A673 (cell line): Measurements from ENCODE around the gene CRISPLD2. TPM values are rescaled to one million over a fixed set of nuclear protein-coding genes. Genes with fewer than 3 reads are reported as not detected.

Experiments used
- BruUV-seq: library from RNA; stranded (reverse); fragments of 400-500 nt; replicated peaks from 2 replicates; lab custom pipeline; 2021; lab: Mats Ljungman, UMichigan
- CTCF ChIA-PET: fragments of 300-600 bp; sonication (Branson Sonifier 250); formaldehyde crosslinking; loops from one replicate; lab custom pipeline; 2022; ENCODE audit warnings: antibody characterized with exemption; lab: Charles Lee
- POLR2A ChIA-PET: fragments of 300-600 bp; sonication (Branson Sonifier 250); formaldehyde crosslinking; loops from one replicate; lab custom pipeline; 2022; ENCODE audit warnings: antibody characterized with exemption; ENCODE audit not compliant: low non-redundant PET; lab: Charles Lee
- DNase-seq: peaks from one replicate; pipeline ENCODE4 v3.0.0-alpha.2; 2015; ENCODE audit warnings: low spot score
- H3K27ac ChIP-seq: fragments of 200-600 bp; sonication (generic); 2 replicates; pipeline ENCODE4 v1.5.1; 2016; ENCODE audit warnings: mixed run types, low read depth, mild to moderate bottlenecking, mixed read lengths, antibody characterized with exemption, low read length; ENCODE audit not compliant: poor library complexity, severe bottlenecking
- H3K27me3 ChIP-seq: fragments of 200-600 bp; sonication (generic); replicated peaks from 2 replicates; pipeline ENCODE4 v1.6.1; 2017; ENCODE audit warnings: mixed run types, low read depth, mild to moderate bottlenecking, mixed read lengths, antibody characterized with exemption, low read length; ENCODE audit not compliant: insufficient read depth, poor library complexity
- H3K36me3 ChIP-seq: fragments of 200-600 bp; sonication (generic); 2 replicates; pipeline ENCODE4 v1.6.1; 2016; ENCODE audit warnings: mixed run types, mild to moderate bottlenecking, mixed read lengths, antibody characterized with exemption, low read length; ENCODE audit not compliant: insufficient read depth, poor library complexity, severe bottlenecking
- H3K4me1 ChIP-seq: fragments of 200-600 bp; sonication (generic); 2 replicates; pipeline ENCODE4 v1.6.1; 2017; ENCODE audit warnings: mixed run types, mild to moderate bottlenecking, mixed read lengths, antibody characterized with exemption, low read length; ENCODE audit not compliant: insufficient read depth, poor library complexity, severe bottlenecking
- H3K4me3 ChIP-seq: fragments of 200-600 bp; sonication (generic); 2 replicates; pipeline ENCODE4 v1.5.1; 2016; ENCODE audit warnings: low read depth, mixed run types, mild to moderate bottlenecking, mixed read lengths, low read length; ENCODE audit not compliant: poor library complexity, severe bottlenecking
- H3K9me3 ChIP-seq: fragments of 200-600 bp; sonication (generic); 2 replicates; pipeline ENCODE4 v1.6.1; 2016; ENCODE audit warnings: mixed run types, low read depth, mild to moderate bottlenecking, mixed read lengths, antibody characterized with exemption, low read length; ENCODE audit not compliant: poor library complexity, severe bottlenecking
- CTCF ChIP-seq: fragments of 300-800, 200-600 bp; sonication (generic); conservative IDR thresholded peaks from 2 replicates; pipeline ENCODE4 v1.5.1; 2017; ENCODE audit warnings: low read depth, mild to moderate bottlenecking, antibody characterized with exemption, low read length, moderate library complexity, mixed read lengths
- EZH2 ChIP-seq: fragments of 200-600 bp; sonication (generic); IDR thresholded peaks from 2 replicates; pipeline ENCODE4 v1.6.1; 2017; ENCODE audit warnings: borderline replicate concordance, low read depth, mild to moderate bottlenecking, mixed read lengths, antibody characterized with exemption, low read length; ENCODE audit not compliant: poor library complexity, severe bottlenecking
- intact Hi-C: fragments of 100-400 bp; cut with micrococcal nuclease; formaldehyde crosslinking; loops from one replicate; pipeline ENCODE4 v1.10.0; 2022; ENCODE audit not compliant: unreplicated experiment
- total RNA-seq: library from RNA; stranded (reverse); gene quantifications from 2 replicates; pipeline ENCODE4 v1.2.3, GENCODE V29; 2021

CRISPLD2 gene
- total RNA-seq, 1 experiment from 2014 or later: 0.32 TPM

- DNase-seq: no peak
- ChIA-PET POLR2A (no interaction called here), CTCF (no interaction called here)
- Histone ChIP-seq H3K9me3 (no peaks in the 10 kb centered on the region), H3K4me1 (no peaks in the 10 kb centered on the region), H3K27ac (no peak overlapping the region), H3K36me3 (no peaks in the 10 kb centered on the region), H3K27me3 (no peaks in the 10 kb centered on the region), H3K4me3 (no peak overlapping the region)
- intact Hi-C loops: no loop called here
- BruUV-seq: no TSS peak
- TF ChIP-seq EZH2: no peak
- TF ChIP-seq CTCF: no peak
Observed at GRCh38 chr16:84957192-84957591, 137.4 kb downstream of the CRISPLD2 start.

- intact Hi-C loops: no loop called here
- Histone ChIP-seq H3K9me3 (no peaks in the 10 kb centered on the region), H3K27me3 (no peaks in the 10 kb centered on the region), H3K4me1 (no peaks in the 10 kb centered on the region), H3K27ac (no peak overlapping the region), H3K4me3 (no peak overlapping the region), H3K36me3 (no peaks in the 10 kb centered on the region)
- ChIA-PET POLR2A (no interaction called here), CTCF (no interaction called here)
- no peak for DNase-seq
- no peak for TF ChIP-seq EZH2
- TF ChIP-seq CTCF: no peak
- no TSS peak for BruUV-seq
Observed at GRCh38 chr16:84957792-84958191, 138.0 kb downstream of the CRISPLD2 start.

Other genes starting within 250 kb of the CRISPLD2 start
- 34.1 and 35.9 TPM in 2 replicates for gene COTL1, start 201.9 kb upstream of the CRISPLD2 start, total RNA-seq
- 22.0 and 27.2 TPM in 2 replicates for gene KLHL36, start 171.5 kb upstream of the CRISPLD2 start, total RNA-seq
- gene USP10, start 120.0 kb upstream of the CRISPLD2 start, total RNA-seq: 165 and 171 TPM in 2 replicates
- 42.5 and 43.5 TPM in 2 replicates for gene ZDHHC7, start 191.6 kb downstream of the CRISPLD2 start, total RNA-seq
- 2.8 and 2.9 TPM in 2 replicates for gene KIAA0513, start 207.8 kb downstream of the CRISPLD2 start, total RNA-seq